ENCODE results near the gene CAMK2D.

Gene CAMK2D

GRCh38 chr4:113556382-113557134 lies 205.0 kb downstream of the CAMK2D start:
- no peaks in the 10 kb centered on the region for H3K27me3 ChIP-seq (ENCODE audit: control insufficient read depth in 5 of 5, insufficient read depth in 4 of 5, low read length in 5 of 5)
- peaks cover 0 to 13% (median 12%) of the 10 kb centered on the region in 5 donors for H3K4me1 ChIP-seq (ENCODE audit: control insufficient read depth in 5 of 5, insufficient read depth in 5 of 5, low read length in 5 of 5)
- peak overlapping the region in 1 of 5 donors; percentile 31 for H3K4me3 ChIP-seq (ENCODE audit: low read depth in 1 of 5, low read length in 5 of 5)
- H3K36me3 ChIP-seq (ENCODE audit: control insufficient read depth in 5 of 5, insufficient read depth in 5 of 5, low read length in 5 of 5): no peaks in the 10 kb centered on the region
- H3K9me3 ChIP-seq (ENCODE audit: control insufficient read depth in 5 of 5, low read length in 5 of 5): no peaks in the 10 kb centered on the region
- peak overlapping the region in 2 of 5 donors; percentile 54 to 65 for H3K9ac ChIP-seq (ENCODE audit: low read length in 5 of 5)
- H3K27ac ChIP-seq (ENCODE audit: low read depth, low read length): peak overlapping the region; percentile 0

DNA sequence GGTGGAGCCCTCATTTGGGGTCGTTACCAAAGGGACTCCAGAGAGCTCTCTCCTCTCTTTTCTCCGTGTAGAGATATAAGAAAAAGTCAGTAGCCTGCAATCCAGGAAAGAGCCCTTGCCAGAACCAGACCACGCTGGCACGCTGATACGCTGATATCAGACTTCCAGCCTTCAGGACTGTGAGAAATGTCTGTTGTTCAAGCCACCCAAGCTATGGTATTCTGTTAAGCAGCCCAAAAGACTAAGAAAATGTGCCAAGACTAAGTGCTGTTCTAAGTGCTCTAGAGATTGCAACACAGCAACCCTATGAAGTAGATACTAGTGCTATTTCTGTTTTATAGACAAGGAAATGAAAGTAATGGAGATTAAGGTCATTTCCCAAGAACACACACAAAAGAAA lies 205.7 kb downstream of the CAMK2D start:
- no peaks in the 10 kb centered on the region for H3K27me3 ChIP-seq (ENCODE audit: control insufficient read depth in 5 of 5, insufficient read depth in 4 of 5, low read length in 5 of 5)
- peaks cover 0 to 3% (median 0%) of the 10 kb centered on the region in 5 donors for H3K36me3 ChIP-seq (ENCODE audit: control insufficient read depth in 5 of 5, insufficient read depth in 5 of 5, low read length in 5 of 5)
- peak overlapping the region in 3 of 5 donors; percentile 6 to 31 (median 26) for H3K4me3 ChIP-seq (ENCODE audit: low read depth in 1 of 5, low read length in 5 of 5)
- H3K9ac ChIP-seq (ENCODE audit: low read length in 5 of 5): peak overlapping the region in 2 of 5 donors; percentile 54 to 65
- peaks cover 0 to 13% (median 12%) of the 10 kb centered on the region in 5 donors for H3K4me1 ChIP-seq (ENCODE audit: control insufficient read depth in 5 of 5, insufficient read depth in 5 of 5, low read length in 5 of 5)
- peak overlapping the region; percentile 0 for H3K27ac ChIP-seq (ENCODE audit: low read depth, low read length)
- no peaks in the 10 kb centered on the region for H3K9me3 ChIP-seq (ENCODE audit: control insufficient read depth in 5 of 5, low read length in 5 of 5)

GRCh38 chr4:113553082-113553481 lies 208.5 kb downstream of the CAMK2D start:
- H3K9ac ChIP-seq (ENCODE audit: low read length in 5 of 5): no peak overlapping the region
- H3K27me3 ChIP-seq (ENCODE audit: control insufficient read depth in 5 of 5, insufficient read depth in 4 of 5, low read length in 5 of 5): no peaks in the 10 kb centered on the region
- no peak overlapping the region for H3K4me3 ChIP-seq (ENCODE audit: low read depth in 1 of 5, low read length in 5 of 5)
- no peaks in the 10 kb centered on the region for H3K9me3 ChIP-seq (ENCODE audit: control insufficient read depth in 5 of 5, low read length in 5 of 5)
- H3K36me3 ChIP-seq (ENCODE audit: control insufficient read depth in 5 of 5, insufficient read depth in 5 of 5, low read length in 5 of 5): peaks cover 0 to 5% (median 0%) of the 10 kb centered on the region in 5 donors
- H3K27ac ChIP-seq (ENCODE audit: low read depth, low read length): no peak overlapping the region
- peaks cover 0 to 13% (median 10%) of the 10 kb centered on the region in 5 donors for H3K4me1 ChIP-seq (ENCODE audit: control insufficient read depth in 5 of 5, insufficient read depth in 5 of 5, low read length in 5 of 5)

DNA sequence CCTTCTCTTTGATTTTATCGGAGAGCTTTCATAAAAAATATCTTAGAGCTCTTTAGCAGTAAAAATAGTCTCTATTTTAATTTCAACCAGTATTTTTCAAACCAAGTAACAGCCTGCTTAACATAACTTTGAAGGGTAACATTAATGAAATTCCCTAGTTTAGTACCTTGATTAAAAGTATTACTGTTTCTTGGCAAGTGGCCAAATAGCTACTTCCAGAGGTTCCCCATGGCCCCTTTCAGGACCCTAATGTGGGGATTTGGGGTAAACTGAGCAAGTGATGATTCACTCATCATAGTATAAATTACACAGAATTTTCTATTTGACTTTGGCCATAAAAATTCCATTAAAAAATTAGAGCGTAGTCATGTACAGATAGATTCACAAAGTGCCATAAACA lies 211.0 kb downstream of the CAMK2D start:
- Histone ChIP-seq H3K4me3 (ENCODE audit: low read depth in 1 of 5, low read length in 5 of 5) (no peak overlapping the region), H3K27me3 (ENCODE audit: control insufficient read depth in 5 of 5, insufficient read depth in 4 of 5, low read length in 5 of 5) (no peaks in the 10 kb centered on the region), H3K36me3 (ENCODE audit: control insufficient read depth in 5 of 5, insufficient read depth in 5 of 5, low read length in 5 of 5) (peaks cover 0 to 5% (median 0%) of the 10 kb centered on the region in 5 donors), H3K9me3 (ENCODE audit: control insufficient read depth in 5 of 5, low read length in 5 of 5) (no peaks in the 10 kb centered on the region), H3K4me1 (ENCODE audit: control insufficient read depth in 5 of 5, insufficient read depth in 5 of 5, low read length in 5 of 5) (peaks cover 0 to 9% (median 7%) of the 10 kb centered on the region in 5 donors), H3K27ac (ENCODE audit: low read depth, low read length) (no peak overlapping the region), H3K9ac (ENCODE audit: low read length in 5 of 5) (no peak overlapping the region)

DNA sequence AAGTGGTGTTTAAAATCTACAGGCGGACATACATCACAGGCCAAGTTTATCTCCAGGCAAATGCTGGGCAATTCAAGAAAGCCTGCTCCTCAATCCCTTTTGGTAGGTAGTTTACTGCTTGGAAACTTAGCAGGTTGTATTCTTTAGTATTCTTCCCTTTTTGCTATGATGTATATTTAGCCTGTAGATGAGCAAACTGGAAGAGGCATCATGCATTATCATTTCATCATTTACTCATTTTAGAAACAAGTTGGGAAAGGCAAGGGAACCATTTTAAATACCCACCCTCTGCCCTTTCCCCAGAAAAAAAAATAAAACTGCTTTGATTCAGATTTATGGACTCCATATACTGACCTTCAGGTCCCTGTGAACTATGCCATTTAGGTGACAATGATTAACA lies 213.2 kb downstream of the CAMK2D start:
- H3K36me3 ChIP-seq (ENCODE audit: control insufficient read depth in 5 of 5, insufficient read depth in 5 of 5, low read length in 5 of 5): peaks cover 0 to 5% (median 0%) of the 10 kb centered on the region in 5 donors
- H3K27me3 ChIP-seq (ENCODE audit: control insufficient read depth in 5 of 5, insufficient read depth in 4 of 5, low read length in 5 of 5): no peaks in the 10 kb centered on the region
- H3K27ac ChIP-seq (ENCODE audit: low read depth, low read length): peak overlapping the region; percentile 72
- H3K4me3 ChIP-seq (ENCODE audit: low read depth in 1 of 5, low read length in 5 of 5): no peak overlapping the region
- H3K9ac ChIP-seq (ENCODE audit: low read length in 5 of 5): no peak overlapping the region
- peaks cover 0 to 9% (median 7%) of the 10 kb centered on the region in 5 donors for H3K4me1 ChIP-seq (ENCODE audit: control insufficient read depth in 5 of 5, insufficient read depth in 5 of 5, low read length in 5 of 5)
- no peaks in the 10 kb centered on the region for H3K9me3 ChIP-seq (ENCODE audit: control insufficient read depth in 5 of 5, low read length in 5 of 5)

GRCh38 chr4:113547487-113548042 lies 214.0 kb downstream of the CAMK2D start:
- no peak overlapping the region for H3K9ac ChIP-seq (ENCODE audit: low read length in 5 of 5)
- peak overlapping the region; percentile 72 for H3K27ac ChIP-seq (ENCODE audit: low read depth, low read length)
- peaks cover 0 to 9% (median 7%) of the 10 kb centered on the region in 5 donors for H3K4me1 ChIP-seq (ENCODE audit: control insufficient read depth in 5 of 5, insufficient read depth in 5 of 5, low read length in 5 of 5)

GRCh38 chr4:113541933-113542332 lies 219.6 kb downstream of the CAMK2D start:
- H3K27me3 ChIP-seq (ENCODE audit: control insufficient read depth in 5 of 5, insufficient read depth in 4 of 5, low read length in 5 of 5): no peaks in the 10 kb centered on the region
- no peak overlapping the region for H3K27ac ChIP-seq (ENCODE audit: low read depth, low read length)
- no peak overlapping the region for H3K9ac ChIP-seq (ENCODE audit: low read length in 5 of 5)
- peaks cover 0 to 9% (median 4%) of the 10 kb centered on the region in 5 donors for H3K4me1 ChIP-seq (ENCODE audit: control insufficient read depth in 5 of 5, insufficient read depth in 5 of 5, low read length in 5 of 5)
- no peaks in the 10 kb centered on the region for H3K9me3 ChIP-seq (ENCODE audit: control insufficient read depth in 5 of 5, low read length in 5 of 5)
- H3K36me3 ChIP-seq (ENCODE audit: control insufficient read depth in 5 of 5, insufficient read depth in 5 of 5, low read length in 5 of 5): no peaks in the 10 kb centered on the region
- no peak overlapping the region for H3K4me3 ChIP-seq (ENCODE audit: low read depth in 1 of 5, low read length in 5 of 5)

More at GRCh38 chr4:113547487-113548042, 214.0 kb downstream of the CAMK2D start:
- H3K27me3 ChIP-seq (ENCODE audit: control insufficient read depth in 5 of 5, insufficient read depth in 4 of 5, low read length in 5 of 5): no peaks in the 10 kb centered on the region
- no peaks in the 10 kb centered on the region for H3K9me3 ChIP-seq (ENCODE audit: control insufficient read depth in 5 of 5, low read length in 5 of 5)
- H3K36me3 ChIP-seq (ENCODE audit: control insufficient read depth in 5 of 5, insufficient read depth in 5 of 5, low read length in 5 of 5): peaks cover 0 to 5% (median 0%) of the 10 kb centered on the region in 5 donors
- no peak overlapping the region for H3K4me3 ChIP-seq (ENCODE audit: low read depth in 1 of 5, low read length in 5 of 5)

DNA sequence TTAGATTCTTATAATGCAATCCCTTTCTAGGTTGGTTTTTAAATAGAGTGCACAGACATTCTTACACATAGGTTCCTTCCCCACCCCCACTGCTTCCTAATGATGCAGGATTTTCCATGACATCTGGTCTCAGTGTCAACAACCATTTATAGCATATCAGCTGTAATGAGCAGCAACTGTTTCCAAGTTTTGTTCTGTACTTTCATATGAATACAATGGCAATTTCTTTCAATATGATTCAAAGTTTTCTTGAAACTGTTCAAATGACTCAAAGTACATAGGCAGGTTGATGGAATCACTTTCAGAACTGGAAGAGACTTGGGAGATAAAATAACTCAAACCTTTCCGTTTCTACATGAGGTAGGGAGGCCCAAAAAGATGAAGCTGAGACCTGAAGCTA lies 220.7 kb downstream of the CAMK2D start:
- Histone ChIP-seq H3K4me1 (ENCODE audit: control insufficient read depth in 5 of 5, insufficient read depth in 5 of 5, low read length in 5 of 5) (peaks cover 0 to 9% (median 4%) of the 10 kb centered on the region in 5 donors), H3K4me3 (ENCODE audit: low read depth in 1 of 5, low read length in 5 of 5) (no peak overlapping the region), H3K27ac (ENCODE audit: low read depth, low read length) (no peak overlapping the region), H3K9ac (ENCODE audit: low read length in 5 of 5) (no peak overlapping the region), H3K9me3 (ENCODE audit: control insufficient read depth in 5 of 5, low read length in 5 of 5) (no peaks in the 10 kb centered on the region), H3K27me3 (ENCODE audit: control insufficient read depth in 5 of 5, insufficient read depth in 4 of 5, low read length in 5 of 5) (no peaks in the 10 kb centered on the region), H3K36me3 (ENCODE audit: control insufficient read depth in 5 of 5, insufficient read depth in 5 of 5, low read length in 5 of 5) (peaks cover 0 to 2% (median 0%) of the 10 kb centered on the region in 5 donors)

DNA sequence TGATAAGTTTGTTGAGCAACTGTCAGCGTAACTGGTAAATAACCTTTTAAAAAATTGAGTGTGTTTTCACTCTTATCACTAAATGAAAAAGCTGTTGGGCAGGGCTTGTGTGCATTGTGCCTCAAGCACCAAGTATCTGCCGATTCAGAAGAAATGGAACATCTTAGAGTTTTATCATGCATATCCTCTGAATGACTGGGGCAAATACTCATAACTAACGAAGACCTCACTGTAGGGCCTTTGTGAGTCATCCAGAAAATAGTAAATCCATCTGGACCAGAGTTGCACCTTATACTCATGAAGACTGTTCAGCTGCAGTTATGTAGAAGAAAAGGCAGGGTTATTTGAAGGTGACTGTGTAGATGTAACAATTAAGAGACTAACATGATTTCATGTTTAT lies 222.1 kb downstream of the CAMK2D start:
- H3K4me1 ChIP-seq (ENCODE audit: control insufficient read depth in 5 of 5, insufficient read depth in 5 of 5, low read length in 5 of 5): peaks cover 0 to 9% (median 4%) of the 10 kb centered on the region in 5 donors
- peaks cover 0 to 2% (median 0%) of the 10 kb centered on the region in 5 donors for H3K36me3 ChIP-seq (ENCODE audit: control insufficient read depth in 5 of 5, insufficient read depth in 5 of 5, low read length in 5 of 5)
- no peak overlapping the region for H3K9ac ChIP-seq (ENCODE audit: low read length in 5 of 5)
- H3K9me3 ChIP-seq (ENCODE audit: control insufficient read depth in 5 of 5, low read length in 5 of 5): no peaks in the 10 kb centered on the region
- no peak overlapping the region for H3K4me3 ChIP-seq (ENCODE audit: low read depth in 1 of 5, low read length in 5 of 5)
- H3K27ac ChIP-seq (ENCODE audit: low read depth, low read length): no peak overlapping the region
- no peaks in the 10 kb centered on the region for H3K27me3 ChIP-seq (ENCODE audit: control insufficient read depth in 5 of 5, insufficient read depth in 4 of 5, low read length in 5 of 5)

GRCh38 chr4:113537628-113538027 lies 223.9 kb downstream of the CAMK2D start:
- Histone ChIP-seq H3K4me1 (ENCODE audit: control insufficient read depth in 5 of 5, insufficient read depth in 5 of 5, low read length in 5 of 5) (peaks cover 0 to 9% (median 4%) of the 10 kb centered on the region in 5 donors), H3K27ac (ENCODE audit: low read depth, low read length) (no peak overlapping the region), H3K4me3 (ENCODE audit: low read depth in 1 of 5, low read length in 5 of 5) (no peak overlapping the region), H3K9ac (ENCODE audit: low read length in 5 of 5) (no peak overlapping the region), H3K27me3 (ENCODE audit: control insufficient read depth in 5 of 5, insufficient read depth in 4 of 5, low read length in 5 of 5) (no peaks in the 10 kb centered on the region), H3K36me3 (ENCODE audit: control insufficient read depth in 5 of 5, insufficient read depth in 5 of 5, low read length in 5 of 5) (peaks cover 0 to 2% (median 0%) of the 10 kb centered on the region in 5 donors), H3K9me3 (ENCODE audit: control insufficient read depth in 5 of 5, low read length in 5 of 5) (no peaks in the 10 kb centered on the region)
